ENCODE results near the gene UMPS.

UMPS gene

DNA sequence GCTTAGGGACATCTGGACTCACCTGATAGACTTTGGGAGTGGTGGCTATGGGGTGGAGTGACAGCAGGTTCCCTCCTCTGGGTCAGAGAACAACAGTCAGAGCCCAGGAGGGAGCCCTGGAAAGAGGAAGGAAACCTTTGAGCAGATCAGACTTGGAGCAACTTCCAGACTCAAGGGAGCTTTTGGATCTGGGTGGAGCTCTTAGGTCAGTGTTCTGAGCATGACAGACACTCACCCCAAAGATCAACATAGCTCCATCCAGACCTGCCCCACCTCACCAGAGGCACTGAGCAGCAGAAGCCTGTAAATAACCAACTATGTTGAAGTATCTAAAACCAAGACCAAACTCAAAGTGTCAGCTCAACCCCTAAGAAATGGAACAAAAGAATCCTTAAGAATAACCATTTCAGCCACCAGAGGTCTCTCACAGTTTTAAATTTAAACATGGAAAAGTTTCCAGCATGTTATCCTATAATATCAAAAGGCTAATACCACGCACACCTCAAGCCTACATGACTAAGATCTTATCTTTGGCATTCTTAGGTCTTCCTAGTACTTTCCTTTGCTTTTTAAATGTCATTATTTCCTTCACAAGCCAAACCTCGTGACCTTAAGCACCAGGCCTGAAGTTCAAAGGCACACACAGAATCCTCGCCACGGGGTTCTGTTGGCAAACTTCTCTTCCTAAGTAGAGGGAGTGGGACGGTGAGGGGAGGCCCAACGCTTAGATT is 56.4 kb downstream of the UMPS start:
- peak; percentile 45; the same call in 1 of the 2 replicates for TF ChIP-seq RAD21 (IDR thresholded peaks at IDR 0.05; ENCODE audit: low read depth)
- TF ChIP-seq, protein P1, sequence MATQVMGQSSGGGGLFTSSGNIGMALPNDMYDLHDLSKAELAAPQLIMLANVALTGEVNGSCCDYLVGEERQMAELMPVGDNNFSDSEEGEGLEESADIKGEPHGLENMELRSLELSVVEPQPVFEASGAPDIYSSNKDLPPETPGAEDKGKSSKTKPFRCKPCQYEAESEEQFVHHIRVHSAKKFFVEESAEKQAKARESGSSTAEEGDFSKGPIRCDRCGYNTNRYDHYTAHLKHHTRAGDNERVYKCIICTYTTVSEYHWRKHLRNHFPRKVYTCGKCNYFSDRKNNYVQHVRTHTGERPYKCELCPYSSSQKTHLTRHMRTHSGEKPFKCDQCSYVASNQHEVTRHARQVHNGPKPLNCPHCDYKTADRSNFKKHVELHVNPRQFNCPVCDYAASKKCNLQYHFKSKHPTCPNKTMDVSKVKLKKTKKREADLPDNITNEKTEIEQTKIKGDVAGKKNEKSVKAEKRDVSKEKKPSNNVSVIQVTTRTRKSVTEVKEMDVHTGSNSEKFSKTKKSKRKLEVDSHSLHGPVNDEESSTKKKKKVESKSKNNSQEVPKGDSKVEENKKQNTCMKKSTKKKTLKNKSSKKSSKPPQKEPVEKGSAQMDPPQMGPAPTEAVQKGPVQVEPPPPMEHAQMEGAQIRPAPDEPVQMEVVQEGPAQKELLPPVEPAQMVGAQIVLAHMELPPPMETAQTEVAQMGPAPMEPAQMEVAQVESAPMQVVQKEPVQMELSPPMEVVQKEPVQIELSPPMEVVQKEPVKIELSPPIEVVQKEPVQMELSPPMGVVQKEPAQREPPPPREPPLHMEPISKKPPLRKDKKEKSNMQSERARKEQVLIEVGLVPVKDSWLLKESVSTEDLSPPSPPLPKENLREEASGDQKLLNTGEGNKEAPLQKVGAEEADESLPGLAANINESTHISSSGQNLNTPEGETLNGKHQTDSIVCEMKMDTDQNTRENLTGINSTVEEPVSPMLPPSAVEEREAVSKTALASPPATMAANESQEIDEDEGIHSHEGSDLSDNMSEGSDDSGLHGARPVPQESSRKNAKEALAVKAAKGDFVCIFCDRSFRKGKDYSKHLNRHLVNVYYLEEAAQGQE (IDR thresholded peaks at IDR 0.05; ENCODE audit: low read depth) = no peak

DNA sequence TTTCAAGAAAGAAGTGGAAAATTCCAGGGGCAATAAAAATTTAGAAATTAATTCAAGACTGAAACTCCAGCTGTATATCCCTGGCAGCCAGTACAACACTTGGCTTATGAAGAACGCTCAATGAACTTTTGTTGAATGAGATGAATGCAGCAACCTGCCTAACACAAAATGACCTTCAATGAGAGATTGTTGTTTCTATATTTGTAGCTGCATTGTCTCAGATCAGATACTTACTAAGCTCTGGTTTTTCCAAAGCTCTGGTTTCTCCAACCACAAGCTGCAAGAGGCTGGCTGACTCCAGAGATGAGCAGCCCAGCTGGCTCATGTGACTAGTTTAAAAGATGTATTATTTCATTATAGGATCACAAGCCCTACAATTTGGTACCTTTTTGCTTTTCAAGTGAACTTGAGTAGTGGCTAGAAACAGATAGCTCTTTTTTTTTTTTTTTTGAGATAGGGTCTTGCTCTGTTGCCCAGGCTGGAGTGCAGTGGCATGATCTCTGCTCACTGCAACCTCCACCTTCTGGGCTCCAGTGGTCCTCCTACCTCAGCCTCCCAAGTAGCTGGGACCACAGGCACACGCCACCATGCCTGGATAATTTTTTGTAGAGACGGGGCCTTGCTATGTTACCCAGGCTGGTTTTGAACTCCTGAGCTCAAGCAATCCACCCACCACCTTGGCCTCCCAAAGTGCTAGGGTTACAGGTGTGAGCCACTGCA is 57.4 kb downstream of the UMPS start:
- no peak for TF ChIP-seq CREB1 (IDR thresholded peaks at IDR 0.05; ENCODE audit: low read depth)
- TF ChIP-seq, protein P2, sequence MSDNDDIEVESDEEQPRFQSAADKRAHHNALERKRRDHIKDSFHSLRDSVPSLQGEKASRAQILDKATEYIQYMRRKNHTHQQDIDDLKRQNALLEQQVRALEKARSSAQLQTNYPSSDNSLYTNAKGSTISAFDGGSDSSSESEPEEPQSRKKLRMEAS (IDR thresholded peaks at IDR 0.05) = no peak
- TF ChIP-seq, protein P3, sequence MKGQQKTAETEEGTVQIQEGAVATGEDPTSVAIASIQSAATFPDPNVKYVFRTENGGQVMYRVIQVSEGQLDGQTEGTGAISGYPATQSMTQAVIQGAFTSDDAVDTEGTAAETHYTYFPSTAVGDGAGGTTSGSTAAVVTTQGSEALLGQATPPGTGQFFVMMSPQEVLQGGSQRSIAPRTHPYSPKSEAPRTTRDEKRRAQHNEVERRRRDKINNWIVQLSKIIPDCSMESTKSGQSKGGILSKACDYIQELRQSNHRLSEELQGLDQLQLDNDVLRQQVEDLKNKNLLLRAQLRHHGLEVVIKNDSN (IDR thresholded peaks at IDR 0.05) = no peak
- TF ChIP-seq ZBTB7A (IDR thresholded peaks at IDR 0.05; ENCODE audit: low read depth) = no peak
- no peak for TF ChIP-seq EGR1 (IDR thresholded peaks at IDR 0.05)
- TF ChIP-seq TAF1 (IDR thresholded peaks at IDR 0.05; ENCODE audit: low read depth) = no peak
- no peak for TF ChIP-seq FOXM1 (IDR thresholded peaks at IDR 0.05; ENCODE audit: borderline replicate concordance, low read depth)
- no peak for TF ChIP-seq CEBPB (IDR thresholded peaks at IDR 0.05)
- TF ChIP-seq TEAD4 (IDR thresholded peaks at IDR 0.05) = no peak
- TF ChIP-seq EP300 (IDR thresholded peaks at IDR 0.05; ENCODE audit: borderline replicate concordance) = no peak
- TF ChIP-seq YY1 (IDR thresholded peaks at IDR 0.05; ENCODE audit: low read depth) = no peak
- no peak for TF ChIP-seq TCF12 (IDR thresholded peaks at IDR 0.05; ENCODE audit: low read depth)
- TF ChIP-seq RAD21 (IDR thresholded peaks at IDR 0.05; ENCODE audit: low read depth) = no peak
- TF ChIP-seq, protein P1 (IDR thresholded peaks at IDR 0.05; ENCODE audit: low read depth) = no peak
- TF ChIP-seq NFIC (IDR thresholded peaks at IDR 0.05) = no peak

DNA sequence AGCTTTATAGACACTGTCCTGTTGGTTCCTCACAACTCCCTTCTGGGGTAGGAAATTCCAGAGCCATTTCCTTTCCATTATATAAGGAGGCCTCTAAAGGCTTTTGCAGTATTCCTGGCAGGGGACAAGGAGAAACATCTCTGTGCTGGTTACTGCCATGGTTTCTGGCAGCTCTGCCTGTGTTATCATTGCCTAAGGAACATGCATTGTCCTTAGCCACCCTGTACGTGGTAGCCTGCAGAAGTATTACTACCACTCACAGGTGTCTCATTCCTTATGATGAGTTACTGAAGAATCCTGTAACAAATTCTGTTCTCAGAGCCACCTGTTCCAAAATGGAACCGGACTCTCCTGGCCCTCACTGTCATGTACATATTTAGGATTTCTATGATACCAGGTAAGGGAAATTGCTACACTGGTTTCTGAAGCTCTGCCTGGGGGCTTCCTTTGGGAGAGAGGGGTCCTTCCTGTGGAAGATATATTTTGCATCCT is 58.0 kb downstream of the UMPS start:
- TF ChIP-seq CEBPB (IDR thresholded peaks at IDR 0.05) (no peak), EP300 (IDR thresholded peaks at IDR 0.05; ENCODE audit: borderline replicate concordance) (no peak), EGR1 (IDR thresholded peaks at IDR 0.05) (no peak), TCF12 (IDR thresholded peaks at IDR 0.05; ENCODE audit: low read depth) (no peak), CREB1 (IDR thresholded peaks at IDR 0.05; ENCODE audit: low read depth) (no peak), FOXM1 (IDR thresholded peaks at IDR 0.05; ENCODE audit: borderline replicate concordance, low read depth) (no peak), NFIC (IDR thresholded peaks at IDR 0.05) (no peak), TEAD4 (IDR thresholded peaks at IDR 0.05) (no peak), TAF1 (IDR thresholded peaks at IDR 0.05; ENCODE audit: low read depth) (no peak), YY1 (IDR thresholded peaks at IDR 0.05; ENCODE audit: low read depth) (no peak), ZBTB7A (IDR thresholded peaks at IDR 0.05; ENCODE audit: low read depth) (no peak)
- TF ChIP-seq, protein P1 (IDR thresholded peaks at IDR 0.05; ENCODE audit: low read depth) = no peak
- TF ChIP-seq, protein P2 (IDR thresholded peaks at IDR 0.05) = no peak

DNA sequence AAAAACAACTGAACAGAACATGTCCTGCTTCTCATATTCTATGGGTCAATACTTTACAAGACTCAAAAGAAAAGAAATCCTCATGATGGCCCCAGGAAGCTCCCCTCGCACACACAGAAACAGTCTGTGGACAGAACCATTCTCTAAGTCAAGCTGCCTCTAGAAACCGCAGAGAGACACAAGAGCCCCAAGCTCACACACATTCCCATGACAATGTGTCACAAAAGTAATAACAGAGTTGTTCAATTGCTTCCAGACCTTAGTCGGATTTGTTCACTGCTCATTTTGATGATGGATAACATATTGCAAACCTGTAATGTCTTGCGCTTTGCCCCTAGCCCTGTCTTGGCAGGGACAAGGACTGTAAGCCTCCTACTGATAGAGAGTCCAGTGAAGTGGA is 60.9 kb downstream of the UMPS start:
- TF ChIP-seq ZBTB7A (IDR thresholded peaks at IDR 0.05; ENCODE audit: low read depth) (no peak), CREB1 (IDR thresholded peaks at IDR 0.05; ENCODE audit: low read depth) (no peak)
